ENCODE measurements around the gene IL1RL2. TPM values are rescaled to one million over a fixed set of nuclear protein-coding genes. Genes with fewer than 3 reads are reported as not detected.
A peak's percentile ranks its signal among the peaks of the same experiment; 100 is the strongest.

IL1RL2 gene
- total and polyA plus RNA-seq, 2 of the 8 experiments (the other 6 are each of a cell fraction or from before 2014, with no cell fraction given): not detected

GRCh38 chr2:102181919-102182635 is 4.7 kb upstream of the IL1RL2 start:
- Histone ChIP-seq H4K8ac (ENCODE audit: extremely low read depth, insufficient read depth, low read length) (no peak overlapping the region), H2BK20ac (ENCODE audit: low read length) (no peak overlapping the region), H2AFZ (ENCODE audit: low read length) (0 out of 2 replicates have a peak overlapping the region, but pooled peaks have one; percentile 36), H3K14ac (ENCODE audit: insufficient read length) (no peak overlapping the region), H3K4me3 (ENCODE audit: extremely low read depth in 1 of 4, insufficient read depth in 2 of 4, low read depth in 3 of 4, low read length in 4 of 4) (no peak overlapping the region), H3K27me3 (replicated peaks in 1 of 4; ENCODE audit: control insufficient read depth in 3 of 4, extremely low read depth in 1 of 4, insufficient read depth in 3 of 4, low read length in 3 of 4) (peaks cover 0 to 8% (median 5%) of the 10 kb centered on the region in 4 experiments; a peak in 6 of 7 replicates), H3K4me1 (replicated peaks in 1 of 4; ENCODE audit: control insufficient read depth in 3 of 4, insufficient read depth in 4 of 4, low read length in 3 of 4) (no peaks in the 10 kb centered on the region), H3K79me2 (ENCODE audit: control insufficient read depth in 1 of 2, insufficient read depth in 2 of 2, low read length in 2 of 2) (no peaks in the 10 kb centered on the region), H2BK5ac (ENCODE audit: low read depth, low read length) (no peak overlapping the region), H3K23ac (ENCODE audit: insufficient read length) (no peak overlapping the region), H2BK120ac (replicated peaks; ENCODE audit: low read depth, low read length) (no peak overlapping the region), H3K4ac (replicated peaks; ENCODE audit: insufficient read length, low read depth, low read length) (no peak overlapping the region), H4K5ac (ENCODE audit: insufficient read length, low read depth, low read length) (no peak overlapping the region), H3K27ac (ENCODE audit: low read depth, low read length) (no peak overlapping the region), H2BK15ac (ENCODE audit: low read length) (no peak overlapping the region), H3K36me3 (ENCODE audit: control insufficient read depth in 2 of 4, insufficient read depth in 4 of 4, low read length in 3 of 4) (no peaks in the 10 kb centered on the region), H2AK5ac (ENCODE audit: low read depth, low read length) (no peak overlapping the region), H2BK12ac (ENCODE audit: low read depth, low read length) (no peak overlapping the region), H4K20me1 (replicated peaks in 1 of 2; ENCODE audit: control insufficient read depth in 1 of 2, insufficient read depth in 2 of 2, low read length in 2 of 2) (no peaks in the 10 kb centered on the region), H3K79me1 (ENCODE audit: low read depth, low read length) (no peaks in the 10 kb centered on the region), H3K56ac (replicated peaks; ENCODE audit: insufficient read length, low read depth, low read length) (no peak overlapping the region), H3K18ac (ENCODE audit: extremely low read depth, low read length) (no peak overlapping the region), H3K9ac (replicated peaks in 1 of 4; ENCODE audit: extremely low read depth in 1 of 4, low read depth in 3 of 4, low read length in 3 of 4) (no peak overlapping the region), H3K23me2 (ENCODE audit: low read depth, low read length) (no peaks in the 10 kb centered on the region), H3K9me3 (ENCODE audit: insufficient read depth in 2 of 2, low read depth in 1 of 2, low read length in 1 of 2) (no peaks in the 10 kb centered on the region), H3K4me2 (ENCODE audit: insufficient read depth in 1 of 2, low read depth in 2 of 2, low read length in 2 of 2) (no peak overlapping the region), H4K91ac (replicated peaks; ENCODE audit: insufficient read length, low read length) (no peak overlapping the region)
- 90% methylated on average over 7 of the region's 7 CpGs; no CpG with 5 or more reads in 1 of the 2 experiments for WGBS, 2 experiments (ENCODE audit: extremely low coverage in 1 of 2, insufficient coverage in 1 of 2, insufficient read length in 1 of 2, insufficient replicate concordance in 2 of 2, low coverage in 1 of 2, low lambda C conversion rate in 2 of 2, missing lambda C conversion rate in 1 of 2)
- DNase-seq (ENCODE audit: low read depth in 1 of 2, low spot score in 2 of 2): no peak
- ChIA-PET POLR2A (ENCODE audit: partially characterized antibody) (no interaction called here), CTCF (ENCODE audit: partially characterized antibody) (interaction anchor here (0.8 to 0.9 kb wide), 3 partner anchors 29 to 248 kb away, joined by 3 read pairs; no protein-coding TSS in a partner anchor)
- no peak for FAIRE-seq
- TF ChIP-seq KDM5A (IDR thresholded peaks at IDR 0.05; ENCODE audit: low read length) (no peak), POLR2A (IDR thresholded peaks at IDR 0.05; ENCODE audit: control extremely low read depth in 1 of 2, low read depth in 2 of 2, low read length in 2 of 2) (no peak), JUN (IDR thresholded peaks at IDR 0.05; ENCODE audit: low read depth, low read length) (no peak), KDM4A (IDR thresholded peaks at IDR 0.05; ENCODE audit: low read depth, low read length, severe bottlenecking) (no peak), EGR1 (IDR thresholded peaks at IDR 0.05; ENCODE audit: borderline replicate concordance, low read depth, low read length) (no peak), RFX5 (IDR thresholded peaks at IDR 0.05; ENCODE audit: borderline replicate concordance, low read depth, low read length) (no peak), TAF1 (IDR thresholded peaks at IDR 0.05; ENCODE audit: low read depth, low read length) (no peak), YY1 (IDR thresholded peaks at IDR 0.05; ENCODE audit: low read depth, low read length) (no peak), TEAD4 (IDR thresholded peaks at IDR 0.05; ENCODE audit: low read depth, low read length) (no peak), RBBP5 (IDR thresholded peaks at IDR 0.05; ENCODE audit: borderline replicate concordance, low read depth, low read length) (no peak), NRF1 (IDR thresholded peaks at IDR 0.05; ENCODE audit: low read depth, low read length) (no peak), CHD2 (IDR thresholded peaks at IDR 0.05; ENCODE audit: low read length) (no peak), ZNF274 (IDR thresholded peaks at IDR 0.05; ENCODE audit: borderline replicate concordance, extremely low read depth, low read length) (no peak)
- TF ChIP-seq, protein P1, sequence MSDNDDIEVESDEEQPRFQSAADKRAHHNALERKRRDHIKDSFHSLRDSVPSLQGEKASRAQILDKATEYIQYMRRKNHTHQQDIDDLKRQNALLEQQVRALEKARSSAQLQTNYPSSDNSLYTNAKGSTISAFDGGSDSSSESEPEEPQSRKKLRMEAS (IDR thresholded peaks at IDR 0.05): no peak
